Mesenchymal stem cell (in vitro differentiated cells and primary cell): ENCODE data around the gene TMEM129.

Source experiments
- DNase-seq: peaks from one replicate; pipeline ENCODE4 v3.0.0-alpha.2; 2013
- H2AFZ ChIP-seq: one replicate; pipeline ENCODE4 v1.6.1; 2013; ENCODE audit warnings: low read depth, mild to moderate bottlenecking, control low read depth, inconsistent platforms, low read length, moderate library complexity
- H2AK5ac ChIP-seq: 2 replicates; pipeline ENCODE4 v1.6.1; 2013; ENCODE audit warnings: low read length, moderate library complexity, mild to moderate bottlenecking, inconsistent platforms; ENCODE audit not compliant: severe bottlenecking
- H2BK120ac ChIP-seq: one replicate; pipeline ENCODE4 v1.6.1; 2013; ENCODE audit warnings: low read depth, mild to moderate bottlenecking, inconsistent platforms, low read length, moderate library complexity
- H2BK12ac ChIP-seq, 2 experiments: one replicate each; pipeline ENCODE4 v1.6.1; 2013; ENCODE audit warnings: inconsistent platforms in 2 of 2, low read length in 2 of 2, mild to moderate bottlenecking in 2 of 2, moderate library complexity in 2 of 2, control low read depth in 1 of 2
- H2BK15ac ChIP-seq: one replicate; pipeline ENCODE4 v1.6.1; 2013; ENCODE audit warnings: mild to moderate bottlenecking, low read depth, inconsistent platforms; ENCODE audit not compliant: poor library complexity, severe bottlenecking
- H2BK5ac ChIP-seq: 2 replicates; pipeline ENCODE4 v1.6.1; 2013; ENCODE audit warnings: low read depth, mild to moderate bottlenecking, low read length, control low read depth, inconsistent platforms; ENCODE audit not compliant: poor library complexity, severe bottlenecking
- H3K14ac ChIP-seq, 2 experiments: one replicate each; pipeline ENCODE4 v1.6.1; 2013; ENCODE audit warnings: inconsistent platforms in 2 of 2, low read length in 2 of 2, control low read depth in 1 of 2, mild to moderate bottlenecking in 1 of 2, moderate library complexity in 1 of 2
- H3K18ac ChIP-seq, 2 experiments: one replicate each; pipeline ENCODE4 v1.6.1; 2013; ENCODE audit warnings: inconsistent platforms in 2 of 2, low read length in 2 of 2, control low read depth in 1 of 2, low read depth in 1 of 2, mild to moderate bottlenecking in 1 of 2
- H3K23ac ChIP-seq, 2 experiments: one replicate each; pipeline ENCODE4 v1.6.1; 2013; ENCODE audit warnings: inconsistent platforms in 2 of 2, low read length in 2 of 2, mild to moderate bottlenecking in 2 of 2, moderate library complexity in 2 of 2, control low read depth in 1 of 2
- H3K27ac ChIP-seq: 2 replicates; pipeline ENCODE4 v1.5.1; 2013; ENCODE audit warnings: mild to moderate bottlenecking, moderate library complexity, low read length, control low read depth, inconsistent platforms; ENCODE audit not compliant: poor library complexity, severe bottlenecking
- H3K27me3 ChIP-seq, 2 experiments: 2 replicates each; pipeline versions ENCODE4 v1.6.1 to v1.7.0; 2013; ENCODE audit warnings: low read length in 2 of 2, mild to moderate bottlenecking in 2 of 2, moderate library complexity in 2 of 2, control low read depth in 1 of 2, inconsistent platforms in 1 of 2; ENCODE audit not compliant: control insufficient read depth in 1 of 2, insufficient read depth in 1 of 2
- H3K36me3 ChIP-seq, 2 experiments: 2 replicates each; pipeline versions ENCODE4 v1.6.1 to v1.7.0; 2013; ENCODE audit warnings: low read length in 2 of 2, control low read depth in 1 of 2, inconsistent platforms in 1 of 2, low read depth in 1 of 2, mild to moderate bottlenecking in 1 of 2; ENCODE audit not compliant: insufficient read depth in 2 of 2, control insufficient read depth in 1 of 2
- H3K4ac ChIP-seq, 2 experiments: one replicate each; pipeline ENCODE4 v1.6.1; 2013; ENCODE audit warnings: inconsistent platforms in 2 of 2, low read length in 2 of 2, mild to moderate bottlenecking in 2 of 2, moderate library complexity in 2 of 2, control low read depth in 1 of 2, low read depth in 1 of 2
- H3K4me1 ChIP-seq: 2 replicates; pipeline ENCODE4 v1.6.1; 2013; ENCODE audit warnings: low read depth, low read length, control low read depth; ENCODE audit not compliant: control insufficient read depth, insufficient read depth
- H3K4me2 ChIP-seq: 2 replicates; pipeline ENCODE4 v1.6.1; 2013; ENCODE audit warnings: low read length, mild to moderate bottlenecking, inconsistent platforms; ENCODE audit not compliant: poor library complexity, severe bottlenecking
- H3K4me3 ChIP-seq, 2 experiments: 2 replicates each; pipeline versions ENCODE4 v1.5.1 to v1.7.0; 2013; ENCODE audit warnings: low read length in 2 of 2, mild to moderate bottlenecking in 2 of 2, control low read depth in 1 of 2, low read depth in 1 of 2; ENCODE audit not compliant: insufficient read depth in 1 of 2
- H3K79me1 ChIP-seq: replicated peaks from 2 replicates; pipeline ENCODE4 v1.6.1; 2013; ENCODE audit warnings: mild to moderate bottlenecking, control low read depth, low read length, inconsistent platforms; ENCODE audit not compliant: poor library complexity, severe bottlenecking
- H3K9ac ChIP-seq: 2 replicates; pipeline ENCODE4 v1.7.0; 2013; ENCODE audit warnings: mild to moderate bottlenecking, low read length, moderate library complexity
- H3K9me3 ChIP-seq: 2 replicates; pipeline ENCODE4 v1.7.0; 2013; ENCODE audit warnings: mild to moderate bottlenecking, low read length; ENCODE audit not compliant: control insufficient read depth
- H4K8ac ChIP-seq: one replicate; pipeline ENCODE4 v1.6.1; 2013; ENCODE audit warnings: inconsistent platforms, mild to moderate bottlenecking, low read length, moderate library complexity
- H4K91ac ChIP-seq: one replicate; pipeline ENCODE4 v1.6.1; 2013; ENCODE audit warnings: mild to moderate bottlenecking, low read length, inconsistent platforms
- WGBS: methylation state at CpG from one replicate; pipeline ENCODE4 v1.1.7; 2013; ENCODE audit warnings: mixed read lengths; 5-methylcytosine and 5-hydroxymethylcytosine counted together

Gene TMEM129

DNA sequence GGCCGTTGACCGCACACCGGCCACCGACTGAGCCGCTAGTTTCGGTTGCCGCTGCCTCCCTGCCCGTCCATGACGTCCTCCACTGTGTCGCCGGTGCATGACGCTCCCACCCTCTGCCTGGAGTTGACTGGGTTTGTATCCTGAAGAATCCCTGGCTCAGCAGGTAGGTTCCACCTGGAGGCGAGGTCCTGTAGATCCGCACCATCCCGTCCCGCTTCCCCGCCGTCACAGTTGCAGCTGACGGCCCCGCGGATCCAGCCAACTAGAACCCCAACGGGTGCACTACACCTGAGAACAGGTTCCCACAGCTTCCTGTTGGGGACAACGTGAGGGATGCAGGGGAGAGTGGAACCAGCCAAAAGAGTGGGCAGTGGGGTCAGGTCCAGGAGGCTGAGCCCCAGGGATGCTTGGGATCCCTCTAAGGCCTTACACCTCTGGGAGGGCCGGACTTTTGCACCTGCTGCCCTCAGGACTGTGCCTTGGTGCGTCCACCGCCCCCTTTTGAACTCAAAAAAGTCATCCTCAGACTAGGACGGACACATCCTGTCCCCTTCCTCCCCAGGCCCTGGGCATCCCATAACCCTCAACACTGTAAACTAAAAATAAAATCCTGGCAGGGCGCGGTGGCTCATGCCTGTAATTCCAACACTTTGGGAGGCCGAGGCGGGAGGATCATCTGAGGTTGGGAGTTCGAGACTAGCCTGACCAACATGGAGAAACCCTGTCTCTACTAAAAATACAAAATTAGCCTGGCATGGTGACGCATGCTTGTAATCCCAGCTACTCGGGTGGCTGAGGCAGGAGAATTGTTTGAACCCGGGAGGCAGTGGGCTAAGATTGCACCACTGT lies 7.9 kb downstream of the TMEM129 start:
- peak overlapping the region; percentile 98 to 99 for H3K4me3 ChIP-seq
- WGBS, result 34% methylated on average over 35 of the region's 35 CpGs
- peaks cover 23% of the 10 kb centered on the region for H3K79me1 ChIP-seq

GRCh38 chr4:1712216-1713002 lies 8.7 kb downstream of the TMEM129 start, which contains the start of gene SLBP:
TSS of gene SLBP (minus strand) at chr4:1712319. CDS start at chr4:1712188, 131 bp downstream.
- Histone ChIP-seq H2BK15ac (peak within 1 kb of the TSS; percentile 93), H3K4me3 (peak within 1 kb of the TSS; percentile 98 to 99), H4K91ac (peak within 1 kb of the TSS; percentile 94), H2BK120ac (peak within 1 kb of the TSS; percentile 99), H3K4me2 (peak within 1 kb of the TSS; percentile 93), H3K27me3 (no peaks in the 10 kb centered on the region), H3K79me1 (peaks cover 22% of the 10 kb centered on the region), H2AFZ (peak within 1 kb of the TSS; percentile 90), H3K23ac (peak within 1 kb of the TSS in 1 of 2 experiments; percentile 96), H2AK5ac (no peak within 1 kb of the TSS), H3K4ac (peak within 1 kb of the TSS; percentile 98 to 99), H3K27ac (peak within 1 kb of the TSS; percentile 54), H3K9me3 (no peaks in the 10 kb centered on the region), H3K14ac (peak within 1 kb of the TSS in 1 of 2 experiments; percentile 98), H3K18ac (peak within 1 kb of the TSS; percentile 97 to 99), H3K9ac (peak within 1 kb of the TSS; percentile 98), H2BK5ac (peak within 1 kb of the TSS; percentile 99), H3K36me3 (peaks cover 20 to 25% of the 10 kb centered on the region in 2 experiments), H2BK12ac (peak within 1 kb of the TSS in 1 of 2 experiments; percentile 99), H4K8ac (peak within 1 kb of the TSS; percentile 94), H3K4me1 (peaks cover 22% of the 10 kb centered on the region)
- under 1% methylated on average over 91 of the region's 98 CpGs for WGBS
- peak; percentile 93 for DNase-seq

More for the DNA sequence above, 7.9 kb downstream of the TMEM129 start:
- Histone ChIP-seq H3K4me2 (peak overlapping the region; percentile 70), H3K9me3 (no peaks in the 10 kb centered on the region), H2AFZ (peak overlapping the region; percentile 86), H3K36me3 (peaks cover 29 to 33% of the 10 kb centered on the region in 2 experiments), H4K8ac (peak overlapping the region; percentile 58), H2BK5ac (no peak overlapping the region), H3K23ac (peak overlapping the region in 1 of 2 experiments; percentile 96), H3K4ac (peak overlapping the region; percentile 3 to 94), H3K27ac (peak overlapping the region; percentile 49), H3K9ac (peak overlapping the region; percentile 98), H4K91ac (peak overlapping the region; percentile 48), H2BK120ac (no peak overlapping the region), H2AK5ac (no peak overlapping the region), H2BK12ac (peak overlapping the region in 1 of 2 experiments; percentile 55), H3K4me1 (peaks cover 28% of the 10 kb centered on the region), H2BK15ac (no peak overlapping the region), H3K14ac (peak overlapping the region in 1 of 2 experiments; percentile 98), H3K27me3 (no peaks in the 10 kb centered on the region), H3K18ac (peak overlapping the region in 1 of 2 experiments; percentile 97)
- DNase-seq, result no peak

- Histone ChIP-seq H3K18ac (peak overlapping the region; percentile 80 to 97), H2AK5ac (no peak overlapping the region), H2BK120ac (peak overlapping the region; percentile 76), H3K36me3 (peaks cover 14 to 18% of the 10 kb centered on the region in 2 experiments), H2BK5ac (no peak overlapping the region), H3K9me3 (no peaks in the 10 kb centered on the region), H3K27ac (peak overlapping the region; percentile 54), H3K27me3 (no peaks in the 10 kb centered on the region), H2BK12ac (peak overlapping the region in 1 of 2 experiments; percentile 71), H3K23ac (peak overlapping the region in 1 of 2 experiments; percentile 94), H2AFZ (peak overlapping the region; percentile 77), H3K4ac (peak overlapping the region; percentile 88 to 95), H4K91ac (peak overlapping the region; percentile 74), H3K14ac (peak overlapping the region in 1 of 2 experiments; percentile 82), H4K8ac (peak overlapping the region; percentile 77), H2BK15ac (no peak overlapping the region), H3K79me1 (peaks cover 18% of the 10 kb centered on the region), H3K4me2 (peak overlapping the region; percentile 93), H3K4me1 (peaks cover 21% of the 10 kb centered on the region), H3K9ac (peak overlapping the region; percentile 98), H3K4me3 (peak overlapping the region; percentile 98 to 99)
- WGBS, result 0% methylated on average over 54 of the region's 85 CpGs
- DNase-seq, result peak; percentile 66
Observed at GRCh38 chr4:1711571-1712215, 9.4 kb downstream of the TMEM129 start.
